ENCODE results near the gene TCF7L1.
"Not testable (repeated sequence)": the region's sequence is repeated elsewhere in the genome, so short reads cannot be mapped to it uniquely, and the experiment has no call there.

TCF7L1 gene

GRCh38 chr2:85132834-85133637 is at the start of gene TCF7L1:
Gene TCF7L1 (plus strand): TSS chr2:85133392. CDS start chr2:85133685, 293 bp downstream.
- DNase-seq (ENCODE audit: low read depth), result no peak

- DNase-seq (ENCODE audit: low read depth), result no peak
Measured at GRCh38 chr2:85085563-85085962, 47.6 kb upstream of the TCF7L1 start.

- no peak for DNase-seq (ENCODE audit: low read depth)
Measured at GRCh38 chr2:85087541-85087940, 45.7 kb upstream of the TCF7L1 start.

GRCh38 chr2:85088921-85089320 is 44.3 kb upstream of the TCF7L1 start:
- DNase-seq (ENCODE audit: low read depth), result no peak

- no peak for DNase-seq (ENCODE audit: low read depth)
Measured at GRCh38 chr2:85089585-85089984, 43.6 kb upstream of the TCF7L1 start.

GRCh38 chr2:85091838-85092237 is 41.4 kb upstream of the TCF7L1 start:
- DNase-seq (ENCODE audit: low read depth), result no peak

- DNase-seq (ENCODE audit: low read depth), result no peak
Measured at GRCh38 chr2:85095094-85095493, 38.1 kb upstream of the TCF7L1 start.

- no peak for DNase-seq (ENCODE audit: low read depth)
Measured at GRCh38 chr2:85096616-85097015, 36.6 kb upstream of the TCF7L1 start.

GRCh38 chr2:85104228-85104627 is 29.0 kb upstream of the TCF7L1 start:
- DNase-seq (ENCODE audit: low read depth), result no peak

- DNase-seq (ENCODE audit: low read depth), result no peak
Measured at GRCh38 chr2:85106489-85107180, 26.6 kb upstream of the TCF7L1 start.

GRCh38 chr2:85110991-85111560 is 22.1 kb upstream of the TCF7L1 start:
- DNase-seq (ENCODE audit: low read depth), result no peak

- no peak for DNase-seq (ENCODE audit: low read depth)
Measured at GRCh38 chr2:85111819-85112281, 21.3 kb upstream of the TCF7L1 start.

GRCh38 chr2:85112906-85113625 is 20.1 kb upstream of the TCF7L1 start:
- DNase-seq (ENCODE audit: low read depth), result no peak

GRCh38 chr2:85114586-85115330 is 18.4 kb upstream of the TCF7L1 start:
- no peak for DNase-seq (ENCODE audit: low read depth)

- DNase-seq (ENCODE audit: low read depth), result no peak
Measured at GRCh38 chr2:85116207-85116606, 17.0 kb upstream of the TCF7L1 start.

- no peak for DNase-seq (ENCODE audit: low read depth)
Measured at GRCh38 chr2:85119900-85120299, 13.3 kb upstream of the TCF7L1 start.

- no peak for DNase-seq (ENCODE audit: low read depth)
Measured at GRCh38 chr2:85120363-85120762, 12.8 kb upstream of the TCF7L1 start.

- not testable (repeated sequence) for DNase-seq (ENCODE audit: low read depth)
Measured at GRCh38 chr2:85126462-85126861, 6.7 kb upstream of the TCF7L1 start.

- DNase-seq (ENCODE audit: low read depth), result no peak
Measured at GRCh38 chr2:85129861-85130260, 3.3 kb upstream of the TCF7L1 start.

GRCh38 chr2:85130407-85130806 is 2.8 kb upstream of the TCF7L1 start:
- DNase-seq (ENCODE audit: low read depth), result no peak

- DNase-seq (ENCODE audit: low read depth), result no peak
Measured at GRCh38 chr2:85131116-85131515, 2.1 kb upstream of the TCF7L1 start.

GRCh38 chr2:85132397-85132796 is 795 bp upstream of the TCF7L1 start:
- no peak for DNase-seq (ENCODE audit: low read depth)
